HS-5 (cell line): ENCODE results near the gene WDR77.

Experiments used
- DNase-seq: peaks from one replicate; pipeline ENCODE4 v3.0.0-alpha.2; 2012; ENCODE audit warnings: low read depth

The WDR77 gene

GRCh38 chr1:111448918-111449702 is at the start of gene WDR77, which contains the start of gene ATP5PB:
WDR77 (minus strand) TSS chr1:111449256; CDS start chr1:111449169, 87 bp downstream.
ATP5PB (plus strand) TSS chr1:111449464; CDS start chr1:111449542, 78 bp downstream.
- DNase-seq: peak; percentile 98

- DNase-seq: no peak
Observed at GRCh38 chr1:111497592-111497991, 48.5 kb upstream of the WDR77 start.

GRCh38 chr1:111496398-111496797 is 47.3 kb upstream of the WDR77 start:
- DNase-seq: no peak

- no peak for DNase-seq
Observed at GRCh38 chr1:111491070-111491469, 42.0 kb upstream of the WDR77 start.

- no peak for DNase-seq
Observed at GRCh38 chr1:111490220-111490619, 41.2 kb upstream of the WDR77 start.

- no peak for DNase-seq
Observed at GRCh38 chr1:111489604-111490003, 40.5 kb upstream of the WDR77 start.

- DNase-seq: no peak
Observed at GRCh38 chr1:111488669-111489068, 39.6 kb upstream of the WDR77 start.

- no peak for DNase-seq
Observed at GRCh38 chr1:111487133-111487532, 38.1 kb upstream of the WDR77 start.

GRCh38 chr1:111486431-111486830 is 37.4 kb upstream of the WDR77 start:
- no peak for DNase-seq

- DNase-seq: no peak
Observed at GRCh38 chr1:111484391-111485026, 35.5 kb upstream of the WDR77 start.

- DNase-seq: no peak
Observed at GRCh38 chr1:111483876-111484275, 34.8 kb upstream of the WDR77 start.

- DNase-seq: no peak
Observed at GRCh38 chr1:111483166-111483565, 34.1 kb upstream of the WDR77 start.

- DNase-seq: no peak
Observed at GRCh38 chr1:111481387-111482221, 32.5 kb upstream of the WDR77 start.

GRCh38 chr1:111480674-111481073 is 31.6 kb upstream of the WDR77 start:
- no peak for DNase-seq

GRCh38 chr1:111476761-111477309 is 27.8 kb upstream of the WDR77 start:
- DNase-seq: no peak

- no peak for DNase-seq
Observed at GRCh38 chr1:111476214-111476613, 27.2 kb upstream of the WDR77 start.

- no peak for DNase-seq
Observed at GRCh38 chr1:111475701-111476100, 26.6 kb upstream of the WDR77 start.

- DNase-seq: no peak
Observed at GRCh38 chr1:111474521-111474920, 25.5 kb upstream of the WDR77 start.

GRCh38 chr1:111474106-111474505 is 25.1 kb upstream of the WDR77 start:
- DNase-seq: no peak

GRCh38 chr1:111471538-111471937 is 22.5 kb upstream of the WDR77 start:
- DNase-seq: no peak

- DNase-seq: no peak
Observed at GRCh38 chr1:111471012-111471411, 22.0 kb upstream of the WDR77 start.

GRCh38 chr1:111470596-111470995 is 21.5 kb upstream of the WDR77 start:
- no peak for DNase-seq
